ENCODE results near the gene NDC1. TPM values are rescaled to one million over a fixed set of nuclear protein-coding genes. Genes with fewer than 3 reads are reported as not detected.

Gene NDC1
- total and polyA plus RNA-seq, 12 donors, result 2.0 to 8.0 (median 5.7) TPM

DNA sequence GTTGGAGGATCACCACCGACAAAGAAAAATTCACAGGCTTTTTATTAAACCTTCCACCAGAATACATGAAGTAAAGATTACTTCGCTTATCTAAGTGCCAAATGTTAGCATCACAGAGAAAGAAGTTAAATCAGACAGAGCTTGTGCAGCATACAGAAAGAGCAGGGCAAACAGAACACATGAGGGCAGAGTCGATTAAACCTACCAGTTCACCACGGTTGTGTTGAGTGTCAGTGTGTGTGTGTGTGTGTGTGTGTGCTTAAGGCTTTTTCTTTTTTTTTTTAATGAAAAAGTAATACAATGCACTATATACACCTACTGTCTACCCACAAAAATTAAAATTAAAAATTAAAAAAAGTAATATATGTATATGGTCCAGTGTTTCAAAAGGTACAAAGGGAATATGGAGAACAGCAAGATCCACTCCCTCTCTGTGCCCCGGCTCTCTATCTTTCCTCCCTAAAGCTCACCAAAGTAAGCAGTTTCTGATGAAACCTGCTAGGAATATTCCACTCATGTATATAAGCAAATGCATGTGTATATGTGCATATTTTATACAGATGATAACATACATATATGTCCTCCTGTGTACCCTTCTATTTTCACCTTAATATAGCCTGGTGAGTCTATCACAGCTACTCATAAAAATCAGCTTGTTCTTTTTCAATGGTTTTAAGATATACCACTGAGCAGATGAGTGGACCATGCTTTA lies 33.8 kb upstream of the NDC1 start:
- intact Hi-C loops (cut with DNase I), result loop anchor here in 1 of 10 donors (10.0 kb wide), 1 partner anchor 933 kb away; the partner anchor contains the start of gene TTC22
- H3K4me3 ChIP-seq, result no peak overlapping the region
- H3K27me3 ChIP-seq, result no peaks in the 10 kb centered on the region
- H3K27ac ChIP-seq, result no peak overlapping the region
- no peaks in the 10 kb centered on the region for H3K9me3 ChIP-seq
- DNase-seq (no peak), ATAC-seq (no peak)
- 82 to 90% methylated on average over 5 of the region's 5 CpGs for WGBS, 2 donors
- no peaks in the 10 kb centered on the region for H3K4me1 ChIP-seq
- peaks cover 0 to 99% (median 36%) of the 10 kb centered on the region in 9 donors for H3K36me3 ChIP-seq
- TF ChIP-seq CTCF (IDR thresholded peaks at IDR 0.05), result no peak

GRCh38 chr1:53871221-53871620 lies 33.1 kb upstream of the NDC1 start:
- intact Hi-C loops (cut with DNase I), result loop anchor here in 1 of 10 donors (10.0 kb wide), 1 partner anchor 934 kb away; the partner anchor contains the start of gene TTC22
- 82 to 83% methylated on average over 4 of the region's 4 CpGs for WGBS, 2 donors
- no peak for DNase-seq
- Histone ChIP-seq H3K9me3 (no peaks in the 10 kb centered on the region), H3K27ac (no peak overlapping the region), H3K4me1 (no peaks in the 10 kb centered on the region), H3K36me3 (peaks cover 0 to 99% (median 36%) of the 10 kb centered on the region in 9 donors), H3K4me3 (no peak overlapping the region), H3K27me3 (no peaks in the 10 kb centered on the region)
- TF ChIP-seq CTCF (IDR thresholded peaks at IDR 0.05), result no peak
- no peak for ATAC-seq

DNA sequence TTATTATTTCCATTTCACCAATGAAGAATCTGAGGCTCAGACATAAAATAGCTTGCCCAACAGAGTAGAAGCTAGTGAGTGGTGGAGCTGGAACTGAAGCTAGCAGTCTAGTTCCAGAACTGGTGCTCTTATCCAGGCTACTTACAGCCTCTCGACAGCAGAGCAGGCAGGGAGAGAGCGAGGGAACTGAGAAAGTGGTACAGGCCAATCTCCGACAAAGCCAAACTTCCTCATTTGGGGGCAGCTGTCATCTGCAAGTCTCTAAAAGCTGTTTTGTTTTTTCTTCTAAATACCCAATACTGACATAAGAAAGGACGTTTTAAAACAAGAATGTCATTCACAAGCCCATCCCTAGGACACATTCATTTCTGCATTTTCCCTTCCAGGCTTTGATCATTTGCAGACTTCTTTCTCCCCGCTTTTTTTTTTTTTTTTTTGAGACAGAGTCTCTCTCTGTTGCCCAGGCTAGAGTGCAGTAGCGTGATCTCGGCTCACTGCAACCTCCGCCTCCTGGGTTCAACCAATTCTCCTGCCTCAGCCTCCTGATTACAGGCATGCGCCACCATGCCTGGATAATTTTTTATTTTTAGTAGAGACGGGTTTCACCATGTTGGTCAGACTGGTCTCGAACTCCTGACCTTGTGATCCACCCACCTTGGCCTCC lies 31.5 kb upstream of the NDC1 start:
- ATAC-seq, result no peak
- DNase-seq, result no peak
- no peak overlapping the region for H3K4me3 ChIP-seq
- no peaks in the 10 kb centered on the region for H3K4me1 ChIP-seq
- no peaks in the 10 kb centered on the region for H3K9me3 ChIP-seq
- no peaks in the 10 kb centered on the region for H3K27me3 ChIP-seq
- intact Hi-C loops (cut with DNase I), result loop anchor here in 6 of 10 donors (10.0 kb wide), 4 partner anchors 165 to 945 kb away; partner anchors contain the start of gene TTC22 (in 2 of the 6)
- peaks cover 0 to 95% (median 30%) of the 10 kb centered on the region in 9 donors for H3K36me3 ChIP-seq
- H3K27ac ChIP-seq, result no peak overlapping the region
- 90 to 92% methylated on average over 11 of the region's 11 CpGs for whole genome bisulfite sequencing, 2 donors
- no peak for TF ChIP-seq CTCF (IDR thresholded peaks at IDR 0.05)

- no peak for ATAC-seq
- no peak for DNase-seq
- intact Hi-C loops (cut with DNase I), result loop anchor here in 5 of 10 donors (10.0 kb wide), 4 partner anchors 166 to 946 kb away; partner anchors contain the start of gene TTC22 (in 1 of the 5)
- Histone ChIP-seq H3K27ac (no peak overlapping the region), H3K36me3 (peaks cover 0 to 95% (median 30%) of the 10 kb centered on the region in 9 donors), H3K9me3 (no peaks in the 10 kb centered on the region), H3K4me1 (no peaks in the 10 kb centered on the region), H3K4me3 (no peak overlapping the region), H3K27me3 (no peaks in the 10 kb centered on the region)
- no peak for TF ChIP-seq CTCF (IDR thresholded peaks at IDR 0.05)
- WGBS, 2 donors, result 88 to 95% methylated on average over 1 of the region's 1 CpG
Measured at GRCh38 chr1:53868565-53868964, 30.5 kb upstream of the NDC1 start.

Data from heart right ventricle (tissue), 16 donors.